H1 (cell line): ENCODE measurements around the gene SP9. TPM values are rescaled to one million over a fixed set of nuclear protein-coding genes. Genes with fewer than 3 reads are reported as not detected.

Experiments
- CTCF ChIA-PET: fragments of 300-600 bp; sonication (Branson Sonifier 250); formaldehyde crosslinking; loops from one replicate; lab custom pipeline; 2021; ENCODE audit not compliant: partially characterized antibody; lab: Charles Lee
- POLR2A ChIA-PET: fragments of 300-600 bp; sonication (Branson Sonifier 250); formaldehyde crosslinking; loops from one replicate; lab custom pipeline; 2021; ENCODE audit warnings: inconsistent platforms; ENCODE audit not compliant: partially characterized antibody; lab: Charles Lee
- DNase-seq, 2 experiments: peaks; one replicate each; pipeline versions ENCODE4 v3.0.0 to v3.0.0-alpha.2; 2010 to 2022; ENCODE audit warnings: low spot score in 2 of 2, low read depth in 1 of 2, mixed read lengths in 1 of 2
- FAIRE-seq: peaks from 2 replicates; lab custom pipeline; 2011; peaks lifted over from hg19 to GRCh38; lab: Jason Lieb, UNC
- H2AFZ ChIP-seq: 2 replicates; pipeline ENCODE4 v1.8.1; 2012; ENCODE audit warnings: low read length, inconsistent platforms
- H2AK5ac ChIP-seq: 2 replicates; pipeline ENCODE4 v1.6.1; 2013; ENCODE audit warnings: low read depth, low read length
- H2BK120ac ChIP-seq: replicated peaks from 2 replicates; pipeline ENCODE3; 2013; ENCODE audit warnings: low read depth, low read length, inconsistent platforms
- H2BK12ac ChIP-seq: 2 replicates; pipeline ENCODE4 v1.6.1; 2013; ENCODE audit warnings: low read depth, low read length
- H2BK15ac ChIP-seq: 2 replicates; pipeline ENCODE4 v1.6.1; 2013; ENCODE audit warnings: low read length
- H2BK20ac ChIP-seq: 2 replicates; pipeline ENCODE4 v1.6.1; 2013; ENCODE audit warnings: low read length
- H2BK5ac ChIP-seq: 2 replicates; pipeline ENCODE4 v1.6.1; 2013; ENCODE audit warnings: low read depth, low read length
- H3K14ac ChIP-seq: 2 replicates; pipeline ENCODE4 v1.6.1; 2013; ENCODE audit warnings: inconsistent platforms; ENCODE audit not compliant: insufficient read length
- H3K18ac ChIP-seq: 2 replicates; pipeline ENCODE4 v1.6.1; 2013; ENCODE audit warnings: low read length; ENCODE audit errors: extremely low read depth
- H3K23ac ChIP-seq: 2 replicates; pipeline ENCODE4 v1.6.1; 2013; ENCODE audit warnings: inconsistent platforms; ENCODE audit not compliant: insufficient read length
- H3K23me2 ChIP-seq: 2 replicates; pipeline ENCODE4 v1.6.1; 2013; ENCODE audit warnings: low read depth, low read length
- H3K27ac ChIP-seq: 2 replicates; pipeline ENCODE4 v1.6.1; 2011; ENCODE audit warnings: low read depth, low read length, inconsistent platforms
- H3K27me3 ChIP-seq, 4 experiments: replicated peaks in 1 of 4; 1 replicate in 1 of 4; 2 replicates in 3 of 4; pipeline versions ENCODE4 v1.6.1 to v1.8.1; 2011 to 2013; ENCODE audit warnings: low read length in 3 of 4, mild to moderate bottlenecking in 3 of 4, inconsistent platforms in 2 of 4, mixed read lengths in 2 of 4, moderate library complexity in 1 of 4; ENCODE audit not compliant: control insufficient read depth in 3 of 4, insufficient read depth in 3 of 4; ENCODE audit errors: extremely low read depth in 1 of 4
- H3K36me3 ChIP-seq, 4 experiments: 2 replicates each; pipeline versions ENCODE4 v1.6.1 to v1.8.1; 2011 to 2013; ENCODE audit warnings: mild to moderate bottlenecking in 4 of 4, low read length in 3 of 4, moderate library complexity in 2 of 4, control low read depth in 1 of 4, inconsistent platforms in 1 of 4; ENCODE audit not compliant: insufficient read depth in 4 of 4, control insufficient read depth in 2 of 4
- H3K4ac ChIP-seq: replicated peaks from 2 replicates; pipeline ENCODE3; 2013; ENCODE audit warnings: low read length, low read depth, mixed read lengths, inconsistent platforms; ENCODE audit not compliant: insufficient read length
- H3K4me1 ChIP-seq, 4 experiments: replicated peaks in 1 of 4; 1 replicate in 1 of 4; 2 replicates in 3 of 4; pipeline versions ENCODE4 v1.6.1 to v1.8.1; 2011 to 2013; ENCODE audit warnings: low read length in 3 of 4, inconsistent platforms in 2 of 4, mixed read lengths in 1 of 4; ENCODE audit not compliant: insufficient read depth in 4 of 4, control insufficient read depth in 3 of 4
- H3K4me2 ChIP-seq, 2 experiments: 2 replicates each; pipeline versions ENCODE4 v1.6.1 to v1.8.1; 2011 to 2013; ENCODE audit warnings: low read depth in 2 of 2, low read length in 2 of 2, control low read depth in 1 of 2, inconsistent platforms in 1 of 2, mild to moderate bottlenecking in 1 of 2; ENCODE audit not compliant: insufficient read depth in 1 of 2
- H3K4me3 ChIP-seq, 4 experiments: fragments of 200-600, 300-600 bp in 1 of 4; sonication (generic), shearing (Covaris generic), sonication (Bioruptor Twin) in 1 of 4; 2 replicates each; pipeline versions ENCODE4 v1.5.1 to v1.8.1; 2011 to 2016; ENCODE audit warnings: low read length in 4 of 4, low read depth in 3 of 4, control low read depth in 2 of 4, inconsistent platforms in 2 of 4, mild to moderate bottlenecking in 2 of 4, mixed read lengths in 1 of 4, moderate library complexity in 1 of 4; ENCODE audit not compliant: insufficient read depth in 2 of 4; ENCODE audit errors: extremely low read depth in 1 of 4
- H3K56ac ChIP-seq: replicated peaks from 2 replicates; pipeline ENCODE3; 2013; ENCODE audit warnings: low read depth, mild to moderate bottlenecking, mixed read lengths, low read length, inconsistent platforms; ENCODE audit not compliant: insufficient read length
- H3K79me1 ChIP-seq: 2 replicates; pipeline ENCODE4 v1.6.1; 2013; ENCODE audit warnings: low read depth, low read length, control low read depth
- H3K79me2 ChIP-seq, 2 experiments: 2 replicates each; pipeline versions ENCODE4 v1.6.1 to v1.8.1; 2012 to 2013; ENCODE audit warnings: low read length in 2 of 2, mild to moderate bottlenecking in 2 of 2, inconsistent platforms in 1 of 2; ENCODE audit not compliant: insufficient read depth in 2 of 2, control insufficient read depth in 1 of 2
- H3K9ac ChIP-seq, 4 experiments: replicated peaks in 1 of 4; 1 replicate in 1 of 4; 2 replicates in 3 of 4; pipeline versions ENCODE4 v1.6.1 to v1.8.1; 2011 to 2013; ENCODE audit warnings: low read depth in 3 of 4, low read length in 3 of 4, control low read depth in 2 of 4, mild to moderate bottlenecking in 2 of 4, moderate library complexity in 2 of 4, inconsistent platforms in 1 of 4; ENCODE audit errors: extremely low read depth in 1 of 4
- H3K9me3 ChIP-seq, 2 experiments: 2 replicates each; pipeline versions ENCODE4 v1.6.1 to v1.8.1; 2012 to 2013; ENCODE audit warnings: mild to moderate bottlenecking in 2 of 2, moderate library complexity in 2 of 2, control low read depth in 1 of 2, inconsistent platforms in 1 of 2, low read depth in 1 of 2, low read length in 1 of 2, mixed read lengths in 1 of 2; ENCODE audit not compliant: insufficient read depth in 2 of 2
- H4K20me1 ChIP-seq, 2 experiments: replicated peaks in 1 of 2; 2 replicates each; pipeline versions ENCODE3 to v1.8.1; 2011 to 2013; ENCODE audit warnings: inconsistent platforms in 2 of 2, low read length in 2 of 2, mild to moderate bottlenecking in 1 of 2; ENCODE audit not compliant: insufficient read depth in 2 of 2, control insufficient read depth in 1 of 2
- H4K5ac ChIP-seq: 2 replicates; pipeline ENCODE4 v1.6.1; 2013; ENCODE audit warnings: low read length, low read depth, mixed read lengths, inconsistent platforms; ENCODE audit not compliant: insufficient read length
- H4K8ac ChIP-seq: 2 replicates; pipeline ENCODE4 v1.8.0; 2013; ENCODE audit warnings: mild to moderate bottlenecking, moderate library complexity, low read length, inconsistent platforms; ENCODE audit not compliant: insufficient read depth; ENCODE audit errors: extremely low read depth
- H4K91ac ChIP-seq: replicated peaks from 2 replicates; pipeline ENCODE3; 2013; ENCODE audit warnings: low read length, mixed read lengths, inconsistent platforms; ENCODE audit not compliant: insufficient read length
- BCL11A ChIP-seq, 2 experiments: IDR thresholded peaks; one replicate each; pipeline ENCODE4 v1.6.1; 2011; ENCODE audit warnings: low read depth in 2 of 2, low read length in 2 of 2, mild to moderate bottlenecking in 2 of 2
- FOSL1 ChIP-seq: IDR thresholded peaks from 2 replicates; pipeline ENCODE4 v1.6.1; 2011; ENCODE audit warnings: mild to moderate bottlenecking, low read depth, low read length, moderate library complexity; ENCODE audit not compliant: insufficient read depth
- JUN ChIP-seq: IDR thresholded peaks from 2 replicates; pipeline ENCODE4 v1.6.1; 2011; ENCODE audit warnings: low read depth, mild to moderate bottlenecking, improper control_type of control experiment, low read length
- KDM4A ChIP-seq: IDR thresholded peaks from one replicate; pipeline ENCODE4 v1.7.1; 2012; ENCODE audit warnings: low read depth, mild to moderate bottlenecking, moderate library complexity, low read length, inconsistent platforms; ENCODE audit not compliant: severe bottlenecking
- KDM5A ChIP-seq: fragments of 200-600 bp; IDR thresholded peaks from 2 replicates; pipeline ENCODE4 v1.7.1; 2012; ENCODE audit warnings: mild to moderate bottlenecking, low read length, inconsistent platforms, mixed read lengths
- POLR2A ChIP-seq, 2 experiments: IDR thresholded peaks; 1 replicate in 1 of 2; 2 replicates in 1 of 2; pipeline ENCODE4 v1.6.1; 2011; ENCODE audit warnings: low read depth in 2 of 2, low read length in 2 of 2, mild to moderate bottlenecking in 2 of 2; ENCODE audit errors: control extremely low read depth in 1 of 2
- POLR2AphosphoS5 ChIP-seq: IDR thresholded peaks from 2 replicates; pipeline ENCODE4 v1.6.1; 2011; ENCODE audit warnings: low read depth, low read length
- RBBP5 ChIP-seq: IDR thresholded peaks from 2 replicates; pipeline ENCODE4 v1.7.1; 2012; ENCODE audit warnings: low read depth, mild to moderate bottlenecking, inconsistent platforms, low read length, moderate library complexity, borderline replicate concordance
- RFX5 ChIP-seq: IDR thresholded peaks from 2 replicates; pipeline ENCODE4 v1.6.1; 2011; ENCODE audit warnings: low read depth, low read length, improper control_type of control experiment, borderline replicate concordance
- RXRA ChIP-seq: IDR thresholded peaks from 2 replicates; pipeline ENCODE4 v1.6.1; 2011; ENCODE audit warnings: low read depth, mild to moderate bottlenecking, low read length, moderate library complexity; ENCODE audit not compliant: insufficient read depth
- SIX5 ChIP-seq: IDR thresholded peaks from 2 replicates; pipeline ENCODE4 v1.6.1; 2011; ENCODE audit warnings: mild to moderate bottlenecking, low read depth, low read length
- TAF1 ChIP-seq: IDR thresholded peaks from 2 replicates; pipeline ENCODE4 v1.6.1; 2011; ENCODE audit warnings: mild to moderate bottlenecking, low read depth, low read length
- TCF12 ChIP-seq: IDR thresholded peaks from 2 replicates; pipeline ENCODE4 v1.6.1; 2011; ENCODE audit warnings: low read depth, mild to moderate bottlenecking, low read length
- YY1 ChIP-seq: IDR thresholded peaks from 2 replicates; pipeline ENCODE4 v1.6.1; 2011; ENCODE audit warnings: low read depth, mild to moderate bottlenecking, low read length
- WGBS, 2 experiments: shearing (Covaris generic) in 1 of 2; methylation state at CpG; one replicate each; pipeline versions ENCODE4 v1.1.6 to v1.1.7; 2013 to 2015; ENCODE audit warnings: low lambda C conversion rate in 2 of 2, mixed read lengths in 2 of 2, inconsistent platforms in 1 of 2, low coverage in 1 of 2, missing lambda C conversion rate in 1 of 2; ENCODE audit not compliant: insufficient replicate concordance in 2 of 2, insufficient coverage in 1 of 2, insufficient read length in 1 of 2; ENCODE audit errors: extremely low coverage in 1 of 2, missing lambda C conversion rate in 1 of 2; 5-methylcytosine and 5-hydroxymethylcytosine counted together
- polyA plus RNA-seq, 7 experiments: library from polyadenylated mRNA; depleted of rRNA in 3 of 7; stranded (reverse) in 5 of 7; unstranded in 2 of 7; fragments of >200 nt in 5 of 7; fragments of 200-250 nt in 2 of 7; gene quantifications; 1 replicate in 5 of 7; 2 replicates in 1 of 7; 4 replicates in 1 of 7; pipeline versions ENCODE4 v1.2.1 to v1.2.3, GENCODE V29; 2011 to 2013; ENCODE audit warnings: missing spikeins in 2 of 7, mixed read lengths in 2 of 7
- total RNA-seq: library from RNA; stranded (reverse); fragmentation: NEBNext Ultra II Directional; extraction: Animal tissue kit (Norgen Biotek cat#: 25700); gene quantifications from 2 replicates; pipeline ENCODE4 v1.2.1, GENCODE V29; 2021

SP9 gene
- total and polyA plus RNA-seq, 2 of the 8 experiments (the other 6 are each of a cell fraction or from before 2014, with no cell fraction given) = 0.03 to 0.11 TPM

DNA sequence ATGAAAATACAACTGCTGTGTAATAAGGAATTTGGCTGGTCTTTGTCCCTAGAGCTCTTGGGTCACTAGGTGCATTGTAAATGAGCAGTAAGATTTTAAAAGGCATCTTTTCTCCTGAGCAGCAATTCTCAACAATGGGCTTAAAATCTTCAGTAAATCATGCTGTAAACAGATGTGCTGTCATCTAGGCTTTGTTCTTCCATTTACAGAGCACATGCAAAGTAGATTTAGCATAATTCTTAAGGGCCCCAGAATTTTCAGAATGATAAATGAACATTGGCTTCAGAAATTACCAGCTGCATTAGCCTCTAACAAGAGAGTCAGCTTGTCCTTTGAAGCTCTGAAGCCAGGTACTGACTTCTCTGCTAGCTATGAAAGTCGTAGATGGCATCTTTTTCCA lies 33.9 kb downstream of the SP9 start:
- H2BK12ac ChIP-seq = no peak overlapping the region
- no peak overlapping the region for H3K27ac ChIP-seq
- POLR2A ChIA-PET = interaction anchor here (0.9 kb wide), 1 partner anchor 10 kb away, joined by 3 read pairs; no protein-coding TSS in a partner anchor
- H3K9ac ChIP-seq = no peak overlapping the region
- no peak overlapping the region for H4K91ac ChIP-seq
- no peak overlapping the region for H2BK5ac ChIP-seq
- no peak for FAIRE-seq
- DNase-seq = no peak
- no peaks in the 10 kb centered on the region for H4K20me1 ChIP-seq
- TF ChIP-seq FOSL1 (no peak), RXRA (no peak), KDM5A (no peak), RBBP5 (no peak), YY1 (no peak), TCF12 (no peak), POLR2AphosphoS5 (no peak), POLR2A (IDR thresholded peaks at IDR 0.05; ENCODE audit: control extremely low read depth in 1 of 2, low read depth in 2 of 2, low read length in 2 of 2) (no peak), JUN (no peak), RFX5 (no peak), KDM4A (no peak), BCL11A (IDR thresholded peaks at IDR 0.05; ENCODE audit: low read depth in 2 of 2, low read length in 2 of 2) (no peak), SIX5 (no peak), TAF1 (no peak)
- TF ChIP-seq, all 59 proteins: peak for 0
- Histone ChIP-seq H3K9me3 (peaks cover 10 to 13% of the 10 kb centered on the region in 2 experiments; a peak in 3 of 4 replicates), H3K79me1 (no peaks in the 10 kb centered on the region), H2AK5ac (no peak overlapping the region), H4K5ac (no peak overlapping the region), H3K4me2 (no peak overlapping the region), H3K4ac (no peak overlapping the region), H3K18ac (no peak overlapping the region), H3K56ac (no peak overlapping the region), H3K4me3 (no peak overlapping the region), H2BK15ac (no peak overlapping the region), H2AFZ (no peak overlapping the region), H3K4me1 (no peaks in the 10 kb centered on the region), H2BK120ac (no peak overlapping the region), H3K36me3 (peaks cover 0 to 16% (median 0%) of the 10 kb centered on the region in 4 experiments; a peak in 3 of 8 replicates), H3K23me2 (no peaks in the 10 kb centered on the region; the same call in 1 of the 2 replicates), H2BK20ac (no peak overlapping the region), H3K23ac (no peak overlapping the region), H4K8ac (no peak overlapping the region), H3K79me2 (no peaks in the 10 kb centered on the region), H3K27me3 (no peaks in the 10 kb centered on the region), H3K14ac (no peak overlapping the region)
- WGBS, 2 experiments = 86% methylated on average over 1 of the region's 1 CpG; no CpG with 5 or more reads in 1 of the 2 experiments
- CTCF ChIA-PET = interaction anchor here (1.5 kb wide), 1 partner anchor 18 kb away, joined by 3 read pairs; no protein-coding TSS in a partner anchor
